HepG2 (cell line): ENCODE results near the gene RBP2. TPM values are rescaled to one million over a fixed set of nuclear protein-coding genes. Genes with fewer than 3 reads are reported as not detected.

Experiments used
- ATAC-seq: fragments of 200-7000 bp; cut with Tn5 transposase; 3 replicates; pipeline ENCODE4 v1.9.1; 2020; ENCODE audit warnings: mild to moderate bottlenecking, moderate library complexity
- BruUV-seq: library from RNA; stranded (reverse); fragments of 400-500 nt; replicated peaks from 2 replicates; lab custom pipeline; 2021; lab: Mats Ljungman, UMichigan
- CTCF ChIA-PET: fragments of 300-600 bp; formaldehyde crosslinking; extraction: SDS; loops from one replicate; lab custom pipeline; 2021; ENCODE audit warnings: low total read pairs, inconsistent platforms, low intra/inter-chr PET ratio; lab: Yijun Ruan, JAX
- POLR2A ChIA-PET: fragments of 350-600 bp; sonication (Branson Sonifier 250); formaldehyde crosslinking; loops from one replicate; lab custom pipeline; 2020; ENCODE audit warnings: antibody characterized with exemption, inconsistent platforms; lab: Yijun Ruan, JAX
- DNase-seq: peaks from one replicate; pipeline ENCODE4 v3.0.0-alpha.2; 2015; ENCODE audit warnings: low spot score
- FAIRE-seq: peaks from 3 replicates; lab custom pipeline; 2011; peaks lifted over from hg19 to GRCh38; lab: Jason Lieb, UNC
- H2AFZ ChIP-seq: one replicate; pipeline ENCODE4 v1.6.1; 2011; ENCODE audit warnings: low read length, inconsistent platforms
- H3K27ac ChIP-seq: fragments of 300-600 bp; 3 replicates; pipeline ENCODE4 v1.8.0; 2011; ENCODE audit warnings: mixed run types, mild to moderate bottlenecking, mixed read lengths, low read length, inconsistent platforms; ENCODE audit not compliant: insufficient read depth; ENCODE audit errors: extremely low read length
- H3K27me3 ChIP-seq, 2 experiments: fragments of 200-600 bp in 1 of 2; 2 replicates in 1 of 2; 3 replicates in 1 of 2; pipeline versions ENCODE4 v1.6.0 to v1.8.0; 2011; ENCODE audit warnings: low read length in 2 of 2, mild to moderate bottlenecking in 2 of 2, moderate library complexity in 2 of 2, inconsistent platforms in 1 of 2; ENCODE audit not compliant: insufficient read depth in 2 of 2, control insufficient read depth in 1 of 2
- H3K36me3 ChIP-seq, 2 experiments: fragments of 200-600 bp in 1 of 2; replicated peaks in 1 of 2; 2 replicates in 1 of 2; 3 replicates in 1 of 2; pipeline versions ENCODE4 v1.5.1 to v1.8.0; 2011; ENCODE audit warnings: low read length in 2 of 2, inconsistent platforms in 1 of 2; ENCODE audit not compliant: insufficient read depth in 2 of 2, control insufficient read depth in 1 of 2
- H3K4me1 ChIP-seq: 2 replicates; pipeline ENCODE4 v1.5.1; 2012; ENCODE audit warnings: low read length, inconsistent platforms; ENCODE audit not compliant: insufficient read depth
- H3K4me2 ChIP-seq: 2 replicates; pipeline ENCODE4 v1.6.0; 2011; ENCODE audit warnings: low read depth, low read length, inconsistent platforms
- H3K4me3 ChIP-seq, 3 experiments: fragments of 200-600 bp in 1 of 3; sonication (generic), shearing (Covaris generic) in 1 of 3; replicated peaks in 1 of 3; 2 replicates each; pipeline ENCODE4 v1.5.1; 2011 to 2016; ENCODE audit warnings: low read length in 3 of 3, inconsistent platforms in 2 of 3, low read depth in 2 of 3, mild to moderate bottlenecking in 2 of 3, control low read depth in 1 of 3, mixed read lengths in 1 of 3; ENCODE audit not compliant: insufficient read depth in 1 of 3
- H3K79me2 ChIP-seq: one replicate; pipeline ENCODE4 v1.6.1; 2011; ENCODE audit warnings: low read length, inconsistent platforms; ENCODE audit not compliant: insufficient read depth
- H3K9ac ChIP-seq: 2 replicates; pipeline ENCODE4 v1.6.0; 2011; ENCODE audit warnings: mild to moderate bottlenecking, low read depth, low read length, inconsistent platforms; ENCODE audit not compliant: insufficient read depth
- H3K9me3 ChIP-seq: 2 replicates; pipeline ENCODE4 v1.5.1; 2012; ENCODE audit warnings: mild to moderate bottlenecking, low read length
- H4K20me1 ChIP-seq: 2 replicates; pipeline ENCODE4 v1.6.0; 2011; ENCODE audit warnings: inconsistent platforms, mild to moderate bottlenecking, low read length, moderate library complexity; ENCODE audit not compliant: insufficient read depth
- ARID3A ChIP-seq: IDR thresholded peaks from 2 replicates; pipeline ENCODE4 v1.6.1; 2012; ENCODE audit warnings: low read depth, low read length, improper control_type of control experiment
- CTCF ChIP-seq: sonication (generic); formaldehyde crosslinking; IDR thresholded peaks from 2 replicates; pipeline ENCODE4 v1.5.0; 2020; ENCODE audit warnings: mild to moderate bottlenecking, missing genetic modification reagents, moderate library complexity
- MED13 ChIP-seq: sonication (generic); formaldehyde crosslinking; IDR thresholded peaks from 2 replicates; pipeline ENCODE4 v1.5.0; 2020; ENCODE audit warnings: missing genetic modification reagents
- MTERF4 ChIP-seq: sonication (generic); formaldehyde crosslinking; IDR thresholded peaks from 2 replicates; pipeline ENCODE4 v1.8.0; 2023; ENCODE audit warnings: mild to moderate bottlenecking, missing genetic modification reagents
- ZNF335 ChIP-seq: sonication (generic); formaldehyde crosslinking; IDR thresholded peaks from 2 replicates; pipeline ENCODE4 v1.4.0; 2020; ENCODE audit warnings: missing genetic modification reagents
- ZNF441 ChIP-seq: sonication (generic); formaldehyde crosslinking; IDR thresholded peaks from 2 replicates; pipeline ENCODE4 v1.7.0; 2021; ENCODE audit warnings: missing genetic modification reagents, borderline replicate concordance
- ZSCAN20 ChIP-seq: sonication (generic); formaldehyde crosslinking; IDR thresholded peaks from 2 replicates; pipeline ENCODE4 v1.4.0; 2020; ENCODE audit warnings: missing genetic modification reagents, mild to moderate bottlenecking, borderline replicate concordance
- WGBS: methylation state at CpG from one replicate; pipeline ENCODE4 v1.1.6; 2017; ENCODE audit warnings: low lambda C conversion rate; 5-methylcytosine and 5-hydroxymethylcytosine counted together
- in situ Hi-C: cut with HindIII; loops from 2 replicates; pipeline ENCODE4 v1.10.0; 2017; ENCODE audit warnings: low pct_unique_long_range_greater_than_20kb; ENCODE audit not compliant: extremely low pct_ligation_motif_present
- intact Hi-C: fragments of 100-400 bp; cut with micrococcal nuclease; formaldehyde crosslinking; loops from one replicate; pipeline ENCODE4 v1.10.0; 2022; ENCODE audit not compliant: unreplicated experiment
- polyA plus RNA-seq, 8 experiments: library from polyadenylated mRNA; depleted of rRNA in 3 of 8; stranded (reverse) in 7 of 8; unstranded in 1 of 8; fragments of >200 nt; fragmentation: Illumina TruSeq in 4 of 8; extraction: Trizol in 4 of 8; gene quantifications; 2 replicates each; pipeline versions ENCODE4 v1.2.1 to v1.2.3, GENCODE V29; 2011 to 2016; ENCODE audit warnings: low read depth in 4 of 8, missing spikeins in 1 of 8, mixed read lengths in 1 of 8; ENCODE audit not compliant: insufficient read depth in 1 of 8
- total RNA-seq, 5 experiments: library from RNA; depleted of rRNA; stranded (reverse); fragments of >200 nt; fragmentation: Illumina TruSeq; extraction: Trizol; gene quantifications; 2 replicates each; pipeline ENCODE4 v1.2.3, GENCODE V29; 2016; ENCODE audit warnings: low read depth in 1 of 5

The RBP2 gene
- total and polyA plus RNA-seq, 2 of the 13 experiments (the other 11 are each of a cell fraction or from before 2014, with no cell fraction given), result 0.17 to 2.5 TPM

GRCh38 chr3:139466360-139466759, 10.0 kb downstream of the RBP2 start:
- H4K20me1 ChIP-seq, result no peaks in the 10 kb centered on the region
- CTCF ChIA-PET, result no interaction called here
- no peaks in the 10 kb centered on the region for H3K27me3 ChIP-seq
- no peaks in the 10 kb centered on the region for H3K9me3 ChIP-seq
- intact Hi-C loops (no loop called here), in situ Hi-C loops (no loop called here)
- TF ChIP-seq ARID3A, result no peak
- TF ChIP-seq ZNF441 (CRISPR knock-in tag), result no peak
- no peak for TF ChIP-seq ZSCAN20 (CRISPR knock-in tag)
- no peak for TF ChIP-seq ZNF335 (CRISPR knock-in tag)
- TF ChIP-seq CTCF, result 0 out of 2 replicates have a peak, but pooled peaks have one; percentile 11
- TF ChIP-seq MTERF4, result no peak
- no peak for TF ChIP-seq MED13 (CRISPR knock-in tag)
- no peak for FAIRE-seq
- no peak for ATAC-seq
- no peak overlapping the region for H3K27ac ChIP-seq
- H3K79me2 ChIP-seq, result no peaks in the 10 kb centered on the region
- no peak for DNase-seq
- H2AFZ ChIP-seq, result no peak overlapping the region
- POLR2A ChIA-PET, result no interaction called here
- H3K4me1 ChIP-seq, result no peaks in the 10 kb centered on the region
- H3K36me3 ChIP-seq, result no peaks in the 10 kb centered on the region
- BruUV-seq, result no TSS peak
- no peak overlapping the region for H3K4me2 ChIP-seq
- no peak overlapping the region for H3K4me3 ChIP-seq
- WGBS, result 50% methylated on average over 4 of the region's 5 CpGs
- H3K9ac ChIP-seq, result no peak overlapping the region
